GM21825 (cell line): ENCODE data around the gene NR1H3.
A peak's percentile ranks its signal among the peaks of the same experiment; 100 is the strongest.

ENCODE experiments used
- ATAC-seq: cut with Tn5 transposase; IDR thresholded peaks from one replicate; pipeline ENCODE4 v1.9.1; 2021; ENCODE audit warnings: mild to moderate bottlenecking, moderate library complexity; ENCODE audit not compliant: unreplicated experiment

Gene NR1H3

GRCh38 chr11:47243454-47243853 is 14.3 kb upstream of the NR1H3 start:
- no peak for ATAC-seq

DNA sequence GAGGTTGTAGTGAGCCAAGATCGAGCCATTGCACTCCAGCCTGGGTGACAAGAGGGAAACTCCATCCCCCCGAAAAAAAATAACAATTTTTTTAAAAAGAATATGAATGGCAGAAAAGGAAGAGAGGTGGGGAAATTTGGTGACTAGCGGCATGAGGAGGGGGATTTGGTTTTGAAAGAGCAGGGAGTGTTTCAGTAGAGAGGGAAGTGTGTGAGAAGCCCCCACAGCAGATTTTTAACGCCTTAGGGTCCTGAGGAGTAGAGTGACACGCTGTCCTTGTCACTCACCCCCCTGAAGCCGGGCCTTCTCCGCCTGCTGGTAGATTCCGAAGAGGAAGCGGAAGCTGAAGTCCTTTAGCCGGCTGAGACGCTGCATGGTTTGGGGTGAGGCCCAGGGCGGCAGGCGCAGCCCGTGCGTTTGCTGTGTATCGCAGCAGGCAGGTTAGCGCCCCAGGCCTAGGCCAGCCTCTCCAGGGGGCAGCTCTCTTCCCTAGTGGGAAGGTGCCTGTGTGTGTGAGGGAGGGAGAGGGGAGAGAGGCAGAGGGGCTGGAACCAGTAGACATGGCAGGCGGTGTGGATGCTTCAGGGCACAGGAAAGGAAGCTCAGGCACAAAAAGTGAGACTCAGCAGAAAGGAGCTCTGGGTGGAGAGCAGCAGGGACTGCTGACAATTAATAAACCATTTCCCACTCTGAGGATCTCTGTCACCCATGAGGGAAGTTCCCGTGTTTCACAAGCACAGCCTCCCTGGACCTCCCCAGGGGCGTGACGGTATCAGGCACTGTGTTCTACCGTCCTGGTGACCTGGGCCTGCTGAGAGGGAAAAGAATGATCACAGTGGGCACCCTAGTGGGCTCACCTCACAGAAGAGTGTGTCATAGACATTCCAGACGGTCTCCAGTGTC is 13.1 kb upstream of the NR1H3 start:
- no peak for ATAC-seq

- ATAC-seq = no peak
Measured at GRCh38 chr11:47245611-47246357, 12.0 kb upstream of the NR1H3 start.

DNA sequence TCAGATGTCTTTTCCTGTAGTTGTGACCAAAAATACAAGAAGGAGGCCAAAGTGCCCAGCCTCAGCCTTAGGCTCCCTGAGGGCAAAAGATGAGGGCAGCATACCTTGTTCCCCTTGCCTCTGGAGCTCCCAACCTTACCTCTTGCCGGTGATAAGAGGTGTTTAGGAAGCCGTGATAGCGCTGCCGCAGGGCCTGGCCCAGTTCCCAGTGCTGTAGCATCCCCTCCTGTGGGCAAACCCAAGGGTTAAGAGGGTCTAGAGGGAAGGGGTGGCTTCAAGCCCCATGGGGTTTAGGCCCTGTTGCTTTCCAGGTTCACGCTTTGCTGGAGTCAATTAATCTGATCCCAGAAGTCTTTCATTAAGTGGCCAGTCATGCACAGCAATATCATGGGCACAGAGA is 10.3 kb upstream of the NR1H3 start:
- no peak for ATAC-seq

GRCh38 chr11:47248304-47248663 is 9.5 kb upstream of the NR1H3 start:
- ATAC-seq = peak; percentile 30

GRCh38 chr11:47248664-47249377 is 9.0 kb upstream of the NR1H3 start, which contains the start of gene ACP2:
Gene ACP2 (minus strand): TSS chr11:47248814. CDS start chr11:47248789, 25 bp downstream.
- ATAC-seq = peak; percentile 87

DNA sequence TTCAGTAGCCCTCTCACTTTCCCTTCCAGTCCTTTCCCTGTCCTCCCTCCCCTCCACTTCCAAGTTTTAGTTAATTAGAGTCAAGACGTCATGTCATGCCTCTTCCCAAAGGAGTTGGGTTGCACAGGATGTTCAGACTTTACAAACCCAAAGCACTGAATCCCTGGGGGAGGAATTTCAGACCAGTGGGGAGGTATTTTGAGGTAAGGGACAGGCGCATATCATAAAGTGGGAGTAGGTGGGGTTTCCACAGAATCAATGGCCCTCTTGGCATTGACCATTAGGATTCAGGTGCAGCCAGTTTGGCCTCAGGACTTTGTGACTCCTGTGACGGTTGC is 8.4 kb upstream of the NR1H3 start:
- no peak for ATAC-seq

- no peak for ATAC-seq
Measured at GRCh38 chr11:47251751-47252150, 6.0 kb upstream of the NR1H3 start.

DNA sequence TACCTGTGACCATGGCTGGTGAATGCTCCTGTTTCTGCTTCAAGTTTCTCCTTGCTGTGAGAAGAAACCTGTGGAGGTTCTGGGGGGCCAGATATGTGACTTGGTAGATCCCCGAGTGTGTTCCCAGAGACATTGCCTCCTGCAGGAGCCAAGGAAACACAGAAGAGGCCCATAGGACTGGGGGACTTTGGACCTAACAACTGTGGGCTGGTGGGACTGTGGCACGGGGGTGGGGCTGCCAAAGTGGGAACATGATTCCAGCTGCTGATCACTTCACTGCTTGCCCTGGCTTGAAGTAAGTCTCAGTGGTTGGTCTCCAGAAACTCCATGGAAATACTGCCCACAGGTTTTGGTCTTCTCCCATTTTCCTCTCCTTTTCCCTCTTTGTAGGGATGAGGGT is 4.1 kb upstream of the NR1H3 start:
- ATAC-seq = no peak

DNA sequence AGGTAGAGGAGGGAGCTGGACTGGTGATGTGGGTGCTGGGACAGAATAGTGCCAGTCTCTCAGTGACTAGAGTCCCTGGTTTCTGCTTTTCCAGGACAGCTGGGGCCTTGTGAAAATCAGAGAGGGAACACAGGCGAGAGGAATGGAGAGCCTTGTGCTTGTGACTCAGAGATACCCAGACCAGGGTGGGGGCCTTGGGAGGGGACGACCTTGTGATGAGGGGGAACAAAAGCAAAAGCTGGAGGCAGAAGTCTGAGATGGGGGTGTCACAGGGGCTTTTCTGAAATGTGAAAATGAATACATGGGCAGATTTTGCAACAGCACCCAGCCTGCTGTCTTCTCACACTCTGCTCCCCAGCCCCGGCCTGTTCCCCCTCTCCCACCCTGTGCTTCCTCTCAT is 3.4 kb upstream of the NR1H3 start:
- ATAC-seq = no peak

DNA sequence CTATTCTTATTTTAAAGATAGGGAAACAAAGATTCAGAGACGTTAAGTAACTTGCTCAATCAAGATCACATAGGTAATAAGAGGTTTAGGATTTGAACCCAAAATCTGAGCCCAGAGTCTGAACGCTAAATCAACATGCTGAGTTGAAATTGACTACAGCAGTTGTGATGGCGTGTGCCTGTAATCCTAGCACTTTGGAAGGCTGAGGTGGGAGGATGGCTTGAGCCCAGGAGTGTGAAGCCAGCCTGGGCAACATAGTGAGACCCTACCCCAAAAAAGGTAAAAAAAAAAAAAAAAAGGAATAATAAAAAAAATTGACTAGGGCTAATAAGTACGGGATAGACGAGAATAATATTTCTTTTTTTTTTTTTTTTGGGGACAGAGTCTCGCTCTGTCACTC is 1.4 kb upstream of the NR1H3 start:
- ATAC-seq = no peak

DNA sequence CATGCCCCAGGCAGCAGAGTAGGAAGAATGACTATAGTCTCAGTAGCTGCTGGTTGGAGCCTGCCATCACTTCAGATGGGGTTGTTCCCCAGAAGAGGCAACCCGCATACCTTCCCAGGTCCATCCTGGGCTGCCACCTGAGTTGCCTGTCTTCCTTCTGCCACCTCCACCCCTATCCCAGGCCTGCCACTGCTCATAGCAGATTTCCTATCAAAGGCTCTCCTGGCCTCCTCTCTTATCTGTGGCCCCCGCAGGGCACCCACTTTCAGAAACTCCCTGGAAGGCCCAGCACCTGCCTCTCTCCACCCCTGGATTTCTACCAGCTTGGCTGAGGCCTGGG is 649 bp upstream of the NR1H3 start:
- no peak for ATAC-seq

DNA sequence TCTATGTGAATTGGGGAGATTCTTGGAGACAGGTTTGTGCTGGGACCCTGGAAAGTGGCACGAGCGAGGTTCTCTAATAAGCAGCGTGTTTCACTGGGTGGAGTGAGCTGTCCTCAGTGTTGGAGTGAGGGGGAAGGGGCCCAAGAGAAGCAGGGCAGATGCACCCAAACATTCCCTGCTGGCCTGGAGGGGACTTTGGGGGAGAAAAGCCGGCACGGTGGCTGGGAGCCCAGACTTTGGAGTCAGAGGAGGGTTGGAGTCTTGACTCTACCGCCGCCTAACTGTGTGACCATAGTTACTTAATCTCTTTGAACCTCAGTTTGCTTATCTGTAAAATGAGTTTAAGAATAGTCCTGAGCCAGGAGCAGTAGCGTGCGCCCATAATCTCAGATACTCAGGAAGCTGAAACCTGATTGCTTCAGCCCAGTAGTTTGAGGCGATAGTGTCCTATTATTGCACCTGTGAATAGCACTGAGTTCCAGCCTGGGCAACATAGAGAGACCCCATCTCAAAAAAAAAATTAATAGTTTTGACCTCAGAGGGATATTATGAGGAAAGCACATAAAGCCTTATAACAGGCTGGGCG is 614 bp downstream of the NR1H3 start:
- ATAC-seq = no peak

GRCh38 chr11:47259232-47259977 is 1.6 kb downstream of the NR1H3 start:
- ATAC-seq = no peak

DNA sequence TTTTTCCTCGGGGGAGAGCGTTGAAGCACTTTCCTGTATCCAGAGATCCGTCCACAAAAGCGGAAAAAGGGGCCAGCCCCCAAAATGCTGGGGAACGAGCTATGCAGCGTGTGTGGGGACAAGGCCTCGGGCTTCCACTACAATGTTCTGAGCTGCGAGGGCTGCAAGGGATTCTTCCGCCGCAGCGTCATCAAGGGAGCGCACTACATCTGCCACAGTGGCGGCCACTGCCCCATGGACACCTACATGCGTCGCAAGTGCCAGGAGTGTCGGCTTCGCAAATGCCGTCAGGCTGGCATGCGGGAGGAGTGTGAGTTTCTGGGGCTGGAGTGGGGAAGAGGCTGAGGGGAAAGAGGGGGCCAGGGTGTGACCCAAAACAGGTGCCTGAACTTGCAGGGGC is 2.6 kb downstream of the NR1H3 start:
- ATAC-seq = no peak

DNA sequence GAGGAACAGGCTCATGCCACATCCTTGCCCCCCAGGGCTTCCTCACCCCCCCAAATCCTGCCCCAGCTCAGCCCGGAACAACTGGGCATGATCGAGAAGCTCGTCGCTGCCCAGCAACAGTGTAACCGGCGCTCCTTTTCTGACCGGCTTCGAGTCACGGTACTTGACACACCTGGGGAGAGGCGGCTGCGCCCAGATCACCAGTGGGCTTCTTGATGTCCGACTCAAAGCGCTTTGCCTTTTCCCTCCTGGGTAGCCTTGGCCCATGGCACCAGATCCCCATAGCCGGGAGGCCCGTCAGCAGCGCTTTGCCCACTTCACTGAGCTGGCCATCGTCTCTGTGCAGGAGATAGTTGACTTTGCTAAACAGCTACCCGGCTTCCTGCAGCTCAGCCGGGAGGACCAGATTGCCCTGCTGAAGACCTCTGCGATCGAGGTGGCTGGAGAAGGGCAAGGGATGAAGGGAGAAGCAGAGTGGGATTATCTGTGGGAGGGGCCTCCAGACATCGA is 3.5 kb downstream of the NR1H3 start:
- no peak for ATAC-seq

- ATAC-seq = no peak
Measured at GRCh38 chr11:47264119-47264518, 6.3 kb downstream of the NR1H3 start.

- ATAC-seq = no peak
Measured at GRCh38 chr11:47264521-47264920, 6.7 kb downstream of the NR1H3 start.

DNA sequence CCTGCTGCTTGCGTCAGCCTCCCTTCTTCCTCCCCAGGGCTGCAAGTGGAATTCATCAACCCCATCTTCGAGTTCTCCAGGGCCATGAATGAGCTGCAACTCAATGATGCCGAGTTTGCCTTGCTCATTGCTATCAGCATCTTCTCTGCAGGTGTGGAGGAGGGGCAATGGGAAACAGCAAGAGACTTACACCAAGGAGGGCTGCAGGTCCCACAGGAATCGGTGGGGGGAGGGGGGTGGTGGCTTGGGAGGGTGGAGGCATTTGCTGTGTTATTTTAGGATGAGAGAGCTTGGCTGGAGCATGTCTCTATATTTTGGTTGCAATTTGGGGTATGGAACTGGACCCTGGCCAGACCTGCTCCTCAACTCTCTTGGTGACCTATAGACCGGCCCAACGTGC is 10.1 kb downstream of the NR1H3 start:
- no peak for ATAC-seq

DNA sequence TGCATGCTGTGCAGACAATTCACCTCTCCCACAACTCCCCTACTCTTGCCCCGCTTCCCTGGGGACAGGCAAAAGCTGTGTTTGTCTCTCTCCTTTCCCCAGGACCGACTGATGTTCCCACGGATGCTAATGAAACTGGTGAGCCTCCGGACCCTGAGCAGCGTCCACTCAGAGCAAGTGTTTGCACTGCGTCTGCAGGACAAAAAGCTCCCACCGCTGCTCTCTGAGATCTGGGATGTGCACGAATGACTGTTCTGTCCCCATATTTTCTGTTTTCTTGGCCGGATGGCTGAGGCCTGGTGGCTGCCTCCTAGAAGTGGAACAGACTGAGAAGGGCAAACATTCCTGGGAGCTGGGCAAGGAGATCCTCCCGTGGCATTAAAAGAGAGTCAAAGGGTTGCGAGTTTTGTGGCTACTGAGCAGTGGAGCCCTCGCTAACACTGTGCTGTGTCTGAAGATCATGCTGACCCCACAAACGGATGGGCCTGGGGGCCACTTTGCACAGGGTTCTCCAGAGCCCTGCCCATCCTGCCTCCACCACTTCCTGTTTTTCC is 10.7 kb downstream of the NR1H3 start:
- no peak for ATAC-seq
